Measurements from ENCODE around the gene KAT6B.

Gene KAT6B

DNA sequence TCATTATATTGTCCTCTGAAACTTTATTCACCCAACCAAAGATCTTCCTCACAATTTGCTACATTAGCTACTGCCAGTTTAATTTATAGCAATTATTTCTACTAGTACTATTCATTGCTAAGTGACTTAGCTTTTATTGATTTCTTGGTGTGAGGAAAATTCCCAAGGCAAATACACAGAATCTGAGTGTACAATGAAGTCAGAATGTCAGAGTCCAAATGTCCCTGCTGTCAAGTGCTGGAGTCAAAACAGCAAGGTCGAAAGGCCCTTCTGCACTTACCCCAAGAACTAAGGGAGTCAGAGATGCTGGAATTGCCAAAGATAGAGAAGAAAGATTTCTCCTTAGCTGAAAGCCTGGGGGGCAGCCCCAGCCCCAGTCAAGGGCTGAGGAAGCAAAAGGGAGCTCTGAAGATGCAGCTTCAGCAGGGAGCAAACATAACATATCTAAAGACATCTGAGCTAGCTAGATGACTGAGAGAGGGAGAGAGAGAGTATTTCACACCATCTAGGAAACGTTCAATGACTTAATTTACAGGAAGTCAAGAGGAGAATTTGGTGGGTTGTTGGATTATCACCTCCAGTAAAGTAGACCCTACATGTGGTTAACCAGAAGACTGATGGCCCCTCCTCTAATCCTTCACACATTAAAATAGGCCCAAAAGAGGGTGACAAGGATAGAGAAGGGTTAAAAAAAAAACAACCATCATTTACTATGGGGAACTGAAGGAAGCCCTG, 248.5 kb downstream of the KAT6B start:
- DNase-seq, result no peak

DNA sequence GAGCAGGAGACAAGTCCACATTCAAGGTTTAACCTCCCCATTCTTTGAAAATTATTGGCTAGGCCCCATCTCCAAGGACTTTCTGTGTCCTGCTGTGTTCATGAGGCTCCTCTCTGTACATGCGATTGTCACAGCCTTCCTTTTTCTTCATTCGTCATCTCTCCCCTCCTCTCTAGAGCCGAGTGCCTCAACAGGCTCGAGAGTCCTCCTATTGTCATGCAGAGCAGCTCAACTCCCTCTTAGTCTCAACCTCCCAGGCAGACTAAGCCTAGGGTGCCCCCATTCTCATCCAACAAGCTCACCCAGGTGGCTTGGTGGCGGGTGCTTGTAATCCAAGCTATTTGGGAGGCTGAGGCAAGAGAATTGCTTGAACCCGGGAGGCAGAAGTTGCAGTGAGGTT, 249.9 kb downstream of the KAT6B start:
- DNase-seq, result no peak

GRCh38 chr10:75079436-75080083, 253.2 kb downstream of the KAT6B start:
- DNase-seq, result no peak

GRCh38 chr10:75080554-75080953, 254.2 kb downstream of the KAT6B start:
- no peak for DNase-seq

GRCh38 chr10:75081379-75081778, 255.0 kb downstream of the KAT6B start:
- no peak for DNase-seq

Measured in T1000 (cell line).